ENCODE results near the gene NRM. TPM values are rescaled to one million over a fixed set of nuclear protein-coding genes. Genes with fewer than 3 reads are reported as not detected.
"Not testable (repeated sequence)": the region's sequence is repeated elsewhere in the genome, so short reads cannot be mapped to it uniquely, and the experiment has no call there.

Gene NRM
- total RNA-seq, 2 donors from 2014 or later, result 26.0 to 36.9 TPM

DNA sequence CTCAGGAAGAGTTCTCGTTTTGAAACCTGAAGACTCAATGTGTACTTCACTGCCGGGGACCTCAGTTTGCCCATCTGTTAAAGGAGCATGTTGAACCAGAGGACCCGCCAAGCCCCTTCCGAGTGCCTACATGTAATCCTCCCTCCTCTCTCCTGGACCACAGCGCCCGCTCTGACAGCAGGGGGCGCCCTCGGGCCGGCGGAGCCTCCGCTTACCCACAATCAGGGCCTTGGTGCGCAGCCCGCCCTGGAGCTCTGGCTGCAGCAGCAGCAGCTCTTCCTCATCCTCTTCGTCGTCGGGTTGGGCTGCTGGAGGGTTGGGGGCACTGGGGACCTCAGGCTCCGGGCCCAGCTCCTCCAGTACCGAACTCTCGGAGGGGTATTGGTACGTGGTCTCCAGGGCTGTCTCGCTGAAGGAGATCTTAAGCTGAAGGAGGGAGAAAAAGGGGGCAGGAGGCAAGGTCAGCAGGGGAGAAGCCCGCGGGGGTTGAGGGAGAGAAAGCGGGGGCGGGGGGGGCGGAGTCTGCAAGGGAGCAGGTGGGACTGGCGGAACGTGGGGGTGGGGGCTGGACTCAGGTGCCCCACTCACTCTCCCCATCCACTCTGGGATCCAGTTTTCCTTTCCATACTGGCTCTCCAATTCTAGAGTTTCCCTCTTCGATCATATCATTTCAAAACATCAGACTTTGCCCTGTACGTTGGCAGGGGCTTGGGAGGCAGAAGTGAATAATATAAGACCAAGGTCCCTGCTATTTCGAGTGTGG is 11.6 kb downstream of the NRM start:
- H3K36me3 Mint-ChIP-seq (ENCODE audit: low read depth), result peaks cover 87% of the 10 kb centered on the region
- H3K27me3 Mint-ChIP-seq, result no peaks in the 10 kb centered on the region
- peaks cover 10% of the 10 kb centered on the region for H3K4me1 Mint-ChIP-seq
- H3K4me3 Mint-ChIP-seq, result peak overlapping the region; percentile 98
- ATAC-seq (replicated peaks), result peak; percentile 40
- H3K27ac Mint-ChIP-seq, result peak overlapping the region; percentile 97
- H3K9me3 Mint-ChIP-seq, result no peaks in the 10 kb centered on the region

GRCh38 chr6:30676660-30677285 is 14.0 kb downstream of the NRM start:
- no peaks in the 10 kb centered on the region for H3K9me3 Mint-ChIP-seq
- peaks cover 73% of the 10 kb centered on the region for H3K36me3 Mint-ChIP-seq (ENCODE audit: low read depth)
- H3K4me3 Mint-ChIP-seq, result peak overlapping the region; percentile 44
- peaks cover 15% of the 10 kb centered on the region for H3K4me1 Mint-ChIP-seq
- ATAC-seq (replicated peaks), result no peak
- no peaks in the 10 kb centered on the region for H3K27me3 Mint-ChIP-seq
- H3K27ac Mint-ChIP-seq, result peak overlapping the region; percentile 79

DNA sequence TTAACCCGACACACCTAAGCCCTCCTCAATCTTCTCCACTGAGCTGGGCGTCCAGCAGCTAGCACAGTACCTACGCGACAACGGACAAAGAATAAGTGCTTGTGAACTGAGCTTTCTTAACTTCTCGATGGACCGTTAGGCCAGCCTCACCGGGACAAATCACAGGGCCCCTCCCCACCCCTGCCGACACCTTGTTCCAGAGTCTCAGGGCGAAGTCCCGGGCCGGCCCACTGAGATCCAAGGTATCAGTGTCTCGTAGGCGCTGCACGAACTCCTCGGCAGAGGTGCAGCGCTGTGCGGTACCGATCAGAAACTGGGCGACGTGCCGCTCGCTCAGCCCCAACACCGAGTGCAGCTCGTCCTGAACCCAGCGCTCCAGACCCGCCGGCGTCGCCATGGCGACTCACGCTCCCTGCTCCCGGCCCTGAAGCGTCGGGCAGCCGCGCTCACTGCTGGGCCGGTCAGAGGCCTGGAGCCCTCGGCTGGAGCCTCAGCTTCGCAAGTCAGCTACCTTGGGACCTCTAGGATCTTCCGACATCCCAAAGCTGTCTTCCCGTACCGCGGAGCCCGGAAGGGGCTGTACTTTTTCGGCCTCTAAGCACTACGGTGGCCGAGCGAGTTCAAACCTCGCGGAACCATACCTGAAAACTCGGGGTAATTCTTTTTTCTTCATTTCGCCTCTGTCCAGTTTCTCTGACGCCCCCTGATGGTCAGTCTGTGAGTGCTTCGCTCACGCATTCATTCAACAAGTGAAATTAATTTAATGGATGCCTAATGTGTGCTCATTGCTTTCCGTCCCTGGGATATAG is 18.1 kb downstream of the NRM start, which contains the start of gene DHX16:
Gene DHX16 (minus strand): TSS at position 562 of the 809 bp plus-strand sequence. CDS start 165 bp downstream, at position 397.
- peak within 1 kb of the TSS; percentile 91 for H3K4me3 Mint-ChIP-seq
- H3K36me3 Mint-ChIP-seq (ENCODE audit: low read depth), result peaks cover 65% of the 10 kb centered on the region
- H3K27me3 Mint-ChIP-seq, result no peaks in the 10 kb centered on the region
- peak within 1 kb of the TSS; percentile 94 for H3K27ac Mint-ChIP-seq
- H3K4me1 Mint-ChIP-seq, result peaks cover 16% of the 10 kb centered on the region
- no peaks in the 10 kb centered on the region for H3K9me3 Mint-ChIP-seq
- ATAC-seq (replicated peaks), result peak; percentile 83

DNA sequence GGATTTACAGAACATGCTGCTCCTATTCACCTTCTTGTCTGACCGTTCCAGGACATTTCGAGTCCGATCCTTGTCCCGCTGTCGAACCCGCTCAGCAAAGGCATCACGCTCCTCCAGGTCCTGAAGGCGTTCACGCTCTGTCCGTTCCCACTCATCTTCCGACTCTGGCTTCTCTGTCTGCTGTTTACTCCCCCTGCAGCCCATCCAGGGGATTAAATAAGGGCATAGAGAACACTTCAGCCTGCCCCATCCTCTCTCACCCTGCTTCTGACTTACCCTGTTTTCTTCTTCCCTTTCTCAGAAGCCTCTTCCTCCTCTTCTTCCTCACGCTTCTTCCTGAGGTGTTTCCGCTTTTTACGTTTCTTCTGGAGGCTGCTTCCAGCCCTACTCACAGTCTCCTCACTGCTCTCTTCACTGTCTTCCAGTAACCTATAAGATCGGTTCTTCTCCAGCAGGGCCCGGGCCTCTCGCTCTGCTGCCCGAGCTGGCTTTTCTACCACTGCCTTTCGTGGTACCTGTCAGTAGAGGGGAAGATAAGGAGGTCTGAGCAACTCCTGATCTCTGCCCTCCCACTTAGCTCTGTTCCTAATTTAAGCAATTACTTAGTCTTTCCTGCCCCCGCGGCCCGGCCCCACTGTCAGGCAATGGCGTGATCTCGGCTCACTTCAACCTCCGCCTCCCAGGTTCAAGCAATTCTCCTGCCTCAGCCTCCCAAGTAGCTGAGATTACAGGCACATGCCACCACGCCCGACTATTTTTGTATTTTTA is 19.8 kb downstream of the NRM start:
- peak overlapping the region; percentile 91 for H3K4me3 Mint-ChIP-seq
- H3K9me3 Mint-ChIP-seq, result no peaks in the 10 kb centered on the region
- H3K36me3 Mint-ChIP-seq (ENCODE audit: low read depth), result peaks cover 65% of the 10 kb centered on the region
- H3K4me1 Mint-ChIP-seq, result peaks cover 17% of the 10 kb centered on the region
- peak overlapping the region; percentile 24 for H3K27ac Mint-ChIP-seq
- no peak for ATAC-seq (replicated peaks)
- no peaks in the 10 kb centered on the region for H3K27me3 Mint-ChIP-seq

DNA sequence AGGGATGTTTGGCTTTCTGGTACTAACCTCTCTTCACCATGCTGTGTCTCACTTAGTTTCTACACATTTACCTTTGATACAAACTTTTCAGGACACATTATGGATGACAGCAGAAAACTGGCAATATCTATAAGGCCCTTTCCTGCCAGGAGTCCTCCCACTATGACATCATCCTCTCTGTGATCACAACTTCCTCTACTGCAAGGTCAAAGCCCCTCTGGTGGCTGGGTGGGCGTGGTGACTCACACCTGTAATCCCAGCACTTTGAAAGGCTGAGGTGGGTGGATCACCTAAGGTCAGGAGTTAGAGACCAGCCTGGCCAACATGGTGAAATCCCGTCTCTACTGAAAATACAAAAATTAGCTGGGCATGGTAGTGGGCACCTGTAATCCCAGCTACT is 24.5 kb downstream of the NRM start:
- H3K9me3 Mint-ChIP-seq, H3K27me3 Mint-ChIP-seq: not testable (repeated sequence)
- Mint-ChIP-seq H3K4me3 (peak overlapping the region; percentile 29), H3K4me1 (peaks cover 24% of the 10 kb centered on the region), H3K36me3 (ENCODE audit: low read depth) (peaks cover 92% of the 10 kb centered on the region), H3K27ac (peak overlapping the region; percentile 83)
- ATAC-seq (replicated peaks), result peak; percentile 94

DNA sequence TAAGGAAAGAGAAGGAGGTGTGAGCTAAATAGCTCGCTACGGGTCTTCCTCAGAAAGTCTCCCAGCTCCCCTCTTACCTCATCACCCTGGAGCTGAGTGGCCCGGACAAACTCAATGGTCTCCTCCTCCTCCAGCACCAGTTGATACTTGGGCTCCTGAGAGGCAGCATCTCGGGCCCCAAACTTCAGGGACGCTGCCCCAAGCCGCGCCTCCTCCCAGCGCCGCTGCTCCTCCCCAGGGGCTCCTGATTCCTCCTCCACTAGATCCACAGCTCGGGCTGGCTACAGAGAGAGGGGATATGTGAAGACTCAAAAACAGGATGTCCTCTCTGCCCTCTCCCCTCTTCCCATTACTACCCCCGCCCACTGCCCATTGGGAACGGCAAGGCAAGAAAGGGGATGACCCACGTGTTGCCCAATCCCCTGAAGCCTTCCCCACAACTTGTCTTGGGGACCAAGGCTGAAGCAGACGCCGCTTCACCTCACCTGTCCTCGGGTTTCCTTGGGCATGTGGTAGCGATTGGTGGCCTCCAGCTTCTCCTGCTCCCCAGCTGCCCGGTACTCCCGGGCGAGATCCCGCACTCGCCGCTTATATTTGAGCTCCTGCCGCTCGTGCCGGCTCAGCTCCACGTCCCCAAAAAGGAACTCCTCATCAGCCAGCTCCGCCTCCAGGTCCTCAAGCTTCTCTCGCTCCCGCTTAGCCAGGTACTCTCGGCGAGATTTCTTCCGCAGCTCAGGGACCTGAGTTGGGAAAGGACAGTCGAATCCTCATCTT is 25.6 kb downstream of the NRM start:
- Mint-ChIP-seq H3K4me1 (peaks cover 19% of the 10 kb centered on the region), H3K4me3 (no peak overlapping the region), H3K36me3 (ENCODE audit: low read depth) (peaks cover 88% of the 10 kb centered on the region), H3K27ac (peak overlapping the region; percentile 83), H3K27me3 (no peaks in the 10 kb centered on the region), H3K9me3 (no peaks in the 10 kb centered on the region)
- ATAC-seq (replicated peaks), result no peak

- not testable (repeated sequence) for H3K9me3 Mint-ChIP-seq; H3K27me3 Mint-ChIP-seq; ATAC-seq (replicated peaks); H3K4me3 Mint-ChIP-seq
- Mint-ChIP-seq H3K27ac (peak overlapping the region; percentile 34), H3K4me1 (peaks cover 17% of the 10 kb centered on the region), H3K36me3 (ENCODE audit: low read depth) (peaks cover 97% of the 10 kb centered on the region)
These were observed 32.9 kb downstream of the NRM start for GRCh38 chr6:30657922-30658321.

GRCh38 chr6:30657454-30657853 is 33.3 kb downstream of the NRM start:
- peaks cover 97% of the 10 kb centered on the region for H3K36me3 Mint-ChIP-seq (ENCODE audit: low read depth)
- H3K27ac Mint-ChIP-seq, result peak overlapping the region; percentile 34
- no peak for ATAC-seq (replicated peaks)
- H3K9me3 Mint-ChIP-seq, result no peaks in the 10 kb centered on the region
- no peak overlapping the region for H3K4me3 Mint-ChIP-seq
- H3K27me3 Mint-ChIP-seq, result no peaks in the 10 kb centered on the region
- H3K4me1 Mint-ChIP-seq, result peaks cover 17% of the 10 kb centered on the region

DNA sequence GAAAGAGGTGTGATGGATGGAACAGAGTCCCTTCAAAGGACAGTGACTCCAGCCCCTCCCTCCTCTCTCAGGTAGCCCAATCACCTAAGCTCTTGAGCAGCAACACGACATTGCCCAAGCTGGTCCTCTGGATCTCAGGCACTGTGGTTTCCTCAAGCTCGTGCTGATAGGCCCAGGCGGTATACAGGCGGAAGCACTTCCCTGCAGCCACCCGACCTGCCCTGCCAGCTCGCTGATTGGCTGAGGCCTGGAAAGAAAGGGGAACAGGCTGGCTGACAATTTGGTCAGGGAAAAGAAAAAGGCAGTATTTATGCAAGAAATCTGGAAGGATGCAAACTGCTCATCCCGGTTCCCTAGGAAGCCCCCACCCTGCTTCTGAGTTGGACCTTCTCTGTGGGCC is 34.3 kb downstream of the NRM start:
- Mint-ChIP-seq H3K4me3 (no peak overlapping the region), H3K27ac (peak overlapping the region; percentile 34), H3K36me3 (ENCODE audit: low read depth) (peaks cover 97% of the 10 kb centered on the region), H3K27me3 (no peaks in the 10 kb centered on the region), H3K4me1 (peaks cover 11% of the 10 kb centered on the region), H3K9me3 (no peaks in the 10 kb centered on the region)
- no peak for ATAC-seq (replicated peaks)

DNA sequence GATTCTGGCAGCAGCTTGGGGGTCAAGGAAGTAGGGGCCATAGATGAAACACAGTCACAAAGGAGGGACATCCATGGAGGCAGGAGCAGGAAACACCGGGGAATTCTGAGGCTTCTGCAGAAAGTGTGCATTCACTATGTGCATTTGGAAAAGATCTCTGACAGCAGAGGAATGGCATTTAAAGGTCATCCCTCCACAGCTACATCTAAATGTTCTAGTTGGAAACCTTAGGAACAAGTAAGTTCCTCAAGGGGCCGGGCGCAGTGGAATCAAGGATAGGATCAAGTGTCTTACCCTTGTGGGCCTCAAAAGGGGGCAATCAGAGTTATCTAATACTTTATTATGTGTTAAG is 35.1 kb downstream of the NRM start:
- peaks cover 99% of the 10 kb centered on the region for H3K36me3 Mint-ChIP-seq (ENCODE audit: low read depth)
- H3K27ac Mint-ChIP-seq, result peak overlapping the region; percentile 34
- H3K4me3 Mint-ChIP-seq, result no peak overlapping the region
- H3K27me3 Mint-ChIP-seq, result no peaks in the 10 kb centered on the region
- ATAC-seq (replicated peaks), result no peak
- no peaks in the 10 kb centered on the region for H3K9me3 Mint-ChIP-seq
- peaks cover 10% of the 10 kb centered on the region for H3K4me1 Mint-ChIP-seq

DNA sequence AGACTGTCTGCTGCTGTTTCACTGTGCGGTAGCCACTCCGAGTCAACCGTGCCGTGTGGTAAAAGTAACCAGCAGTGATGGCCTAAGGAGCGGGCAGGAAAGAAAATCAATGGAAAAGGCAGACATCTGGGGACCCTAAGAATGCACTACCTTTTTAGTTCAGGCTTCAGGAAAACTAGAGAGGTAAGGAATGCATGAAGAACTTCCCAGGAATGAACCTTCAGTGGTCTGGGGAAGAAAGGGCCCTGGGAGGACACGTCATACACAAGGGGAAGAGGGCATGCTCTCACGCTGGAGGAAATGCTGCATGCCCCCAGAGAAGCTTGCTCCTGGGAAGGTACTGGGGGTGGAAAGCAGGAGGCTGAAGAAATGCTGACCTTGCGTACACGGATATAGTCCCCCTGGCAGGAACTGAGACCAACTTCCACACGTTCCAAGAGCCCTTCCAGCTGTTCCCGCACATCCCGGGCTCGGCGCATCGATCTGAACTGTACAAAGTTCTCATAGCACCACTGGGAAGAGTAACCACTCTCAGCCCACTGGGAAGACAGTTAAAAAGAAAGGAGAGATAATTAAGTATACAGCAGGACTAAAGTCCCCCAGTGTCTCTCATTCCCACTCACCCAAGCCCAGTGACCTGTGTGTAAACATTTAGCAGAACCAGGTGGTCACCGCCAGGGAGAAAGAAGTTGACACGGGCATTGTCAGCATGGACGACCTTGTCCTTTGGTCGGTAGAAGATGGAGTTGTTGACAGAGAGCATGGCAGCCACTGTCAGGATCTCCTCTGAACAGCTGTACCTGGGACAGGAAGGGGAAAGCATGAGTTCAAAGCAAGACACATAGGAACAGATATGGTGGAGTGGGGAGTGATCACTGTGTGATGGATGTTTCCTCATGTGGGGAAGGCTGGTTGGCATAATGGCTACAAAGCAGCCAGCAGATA is 35.7 kb downstream of the NRM start:
- Mint-ChIP-seq H3K27me3 (no peaks in the 10 kb centered on the region), H3K4me1 (peaks cover 8% of the 10 kb centered on the region), H3K36me3 (ENCODE audit: low read depth) (peaks cover 99% of the 10 kb centered on the region), H3K27ac (peak overlapping the region; percentile 34), H3K4me3 (no peak overlapping the region), H3K9me3 (no peaks in the 10 kb centered on the region)
- no peak for ATAC-seq (replicated peaks)

- no peaks in the 10 kb centered on the region for H3K9me3 Mint-ChIP-seq
- H3K27ac Mint-ChIP-seq, result no peak overlapping the region
- H3K36me3 Mint-ChIP-seq (ENCODE audit: low read depth), result peaks cover 67% of the 10 kb centered on the region
- no peak overlapping the region for H3K4me3 Mint-ChIP-seq
- H3K4me1 Mint-ChIP-seq, result peaks cover 6% of the 10 kb centered on the region
- no peak for ATAC-seq (replicated peaks)
- H3K27me3 Mint-ChIP-seq, result no peaks in the 10 kb centered on the region
These were observed 39.6 kb downstream of the NRM start for GRCh38 chr6:30651143-30651542.
